A549 (cell line): ENCODE results near the gene GPX4. TPM values are rescaled to one million over a fixed set of nuclear protein-coding genes. Genes with fewer than 3 reads are reported as not detected.

Source experiments
- ATAC-seq, 2 experiments: fragments of 200-7000 bp in 1 of 2; fragments of >200 bp in 1 of 2; cut with Nextera tagmentation in 1 of 2; cut with Tn5 transposase in 1 of 2; 3 replicates each; pipeline versions ENCODE4 v1.8.0 to v1.9.1; 2018 to 2020; ENCODE audit warnings: mild to moderate bottlenecking in 1 of 2, moderate library complexity in 1 of 2
- CTCF ChIA-PET: fragments of 300-600 bp; sonication (Branson Sonifier 250); formaldehyde crosslinking; extraction: SDS; loops from one replicate; lab custom pipeline; 2021; ENCODE audit warnings: antibody characterized with exemption, inconsistent platforms; lab: Yijun Ruan, JAX
- POLR2A ChIA-PET: fragments of 350-600 bp; formaldehyde crosslinking; extraction: SDS; loops from one replicate; lab custom pipeline; 2021; ENCODE audit warnings: antibody characterized with exemption, inconsistent platforms; lab: Yijun Ruan, JAX
- DNase-seq, 2 experiments: peaks; one replicate each; pipeline versions ENCODE4 v3.0.0 to v3.0.0-alpha.2; 2011 to 2016; ENCODE audit warnings: low read depth in 1 of 2, low spot score in 1 of 2
- FAIRE-seq: peaks from 2 replicates; lab custom pipeline; 2011; peaks lifted over from hg19 to GRCh38; lab: Jason Lieb, UNC
- H3K27ac ChIP-seq, 2 experiments: fragments of >200 bp; sonication (Bioruptor Twin); formaldehyde crosslinking; 3 replicates each; pipeline ENCODE4 v1.5.1; 2016 to 2017
- H3K4me1 ChIP-seq: fragments of >200 bp; sonication (Bioruptor Twin); formaldehyde crosslinking; 3 replicates; pipeline ENCODE4 v1.6.1; 2016
- H3K4me2 ChIP-seq: fragments of >200 bp; sonication (Bioruptor Twin); formaldehyde crosslinking; 3 replicates; pipeline ENCODE4 v1.6.1; 2016
- H3K4me3 ChIP-seq: fragments of >200 bp; sonication (Bioruptor Twin); formaldehyde crosslinking; 3 replicates; pipeline ENCODE4 v1.5.1; 2016
- H3K9me3 ChIP-seq: fragments of >200 bp; sonication (Bioruptor Twin); formaldehyde crosslinking; 3 replicates; pipeline ENCODE4 v1.6.1; 2016
- E2F6 ChIP-seq: IDR thresholded peaks from 2 replicates; pipeline ENCODE4 v1.6.1; 2012; ENCODE audit warnings: low read depth, borderline replicate concordance
- FOSL2 ChIP-seq, 2 experiments: fragments of 450-650 bp in 1 of 2; fragments of >200 bp in 1 of 2; sonication (Bioruptor Twin) in 1 of 2; formaldehyde crosslinking; IDR thresholded peaks; 2 replicates each; pipeline versions ENCODE4 v1.5.0 to v1.6.1; 2016 to 2020; ENCODE audit warnings: mild to moderate bottlenecking in 1 of 2, moderate library complexity in 1 of 2
- HEYL ChIP-seq: fragments of 250-450 bp; sonication (Bioruptor Pico); IDR thresholded peaks from 2 replicates; pipeline ENCODE4 v1.8.0; 2021; ENCODE audit warnings: mild to moderate bottlenecking, moderate library complexity
- HOXA7 ChIP-seq: fragments of 250-450 bp; sonication (Bioruptor Pico); IDR thresholded peaks from 2 replicates; pipeline ENCODE4 v1.5.0; 2020; ENCODE audit warnings: mild to moderate bottlenecking, moderate library complexity
- NR3C1 ChIP-seq: fragments of >200 bp; sonication (Bioruptor Twin); formaldehyde crosslinking; IDR thresholded peaks from 3 replicates; pipeline ENCODE4 v1.6.1; 2017
- POLR2A ChIP-seq: IDR thresholded peaks from 2 replicates; pipeline ENCODE4 v1.6.1; 2012; ENCODE audit warnings: mild to moderate bottlenecking, low read length
- RFX5 ChIP-seq: fragments of 450-650 bp; IDR thresholded peaks from 2 replicates; pipeline ENCODE4 v1.7.1; 2014; ENCODE audit warnings: antibody characterized with exemption, mild to moderate bottlenecking, moderate library complexity
- RNF2 ChIP-seq: fragments of 200-600 bp; sonication (generic); IDR thresholded peaks from 2 replicates; pipeline ENCODE4 v1.6.1; 2016; ENCODE audit warnings: low read depth, mild to moderate bottlenecking, antibody characterized with exemption, moderate library complexity, borderline replicate concordance
- SMC3 ChIP-seq: fragments of >200 bp; sonication (Bioruptor Twin); formaldehyde crosslinking; IDR thresholded peaks from 3 replicates; pipeline ENCODE4 v1.6.1; 2018; ENCODE audit warnings: inconsistent platforms
- TP53 ChIP-seq: fragments of 250-450 bp; sonication (Bioruptor Pico); IDR thresholded peaks from 2 replicates; pipeline ENCODE4 v1.5.0; 2021; ENCODE audit warnings: mild to moderate bottlenecking, moderate library complexity
- USF2 ChIP-seq: fragments of 450-650 bp; IDR thresholded peaks from 2 replicates; pipeline ENCODE4 v1.6.1; 2014; ENCODE audit warnings: antibody characterized with exemption
- ZFP36 ChIP-seq: fragments of 450-650 bp; IDR thresholded peaks from 2 replicates; pipeline ENCODE4 v1.6.1; 2014; ENCODE audit warnings: borderline replicate concordance; ENCODE audit not compliant: partially characterized antibody
- WGBS: methylation state at CpG from one replicate; pipeline ENCODE4 v1.1.6; 2017; ENCODE audit errors: missing lambda C conversion rate; 5-methylcytosine and 5-hydroxymethylcytosine counted together
- polyA plus RNA-seq, 4 experiments: library from polyadenylated mRNA; depleted of rRNA in 3 of 4; stranded (reverse); fragments of >200 nt; fragmentation: RNase III in 1 of 4; extraction: RNeasy Plus Mini Kit Qiagen cat#74134 plus additional on column Dnase treatment in 1 of 4; gene quantifications; 2 replicates in 3 of 4; 3 replicates in 1 of 4; pipeline ENCODE4 v1.2.3, GENCODE V29; 2011 to 2017

GPX4 gene
- polyA plus RNA-seq, 2 of the 4 experiments (the other 2 are of a cell fraction): 248 to 394 TPM

GRCh38 chr19:1065606-1066109 is 38.1 kb upstream of the GPX4 start:
- FAIRE-seq (no peak), ATAC-seq (peak; percentile 14 to 34; a peak in 4 of 6 replicates), DNase-seq (no peak)
- POLR2A ChIA-PET: interaction anchor here (1.9 kb wide), 1 partner anchor 9 kb away, joined by 8 read pairs; no protein-coding TSS in a partner anchor
- CTCF ChIA-PET: interaction anchor here (0.9 to 2.7 kb wide), 10 partner anchors 8 to 179 kb away, joined by 3 to 18 read pairs (median 4); no protein-coding TSS in a partner anchor
- TF ChIP-seq E2F6: no peak
- TF ChIP-seq FOSL2 (IDR thresholded peaks at IDR 0.05): no peak
- 0 out of 2 replicates have a peak, but pooled peaks have one; percentile 3 for TF ChIP-seq FOSL2 (CRISPR knock-in tag; IDR thresholded peaks at IDR 0.05)
- Histone ChIP-seq H3K4me1 (peaks cover 33% of the 10 kb centered on the region), H3K4me2 (peak overlapping the region; percentile 93), H3K4me3 (no peak overlapping the region), H3K9me3 (no peaks in the 10 kb centered on the region), H3K27ac (peak overlapping the region; percentile 53 to 75; a peak in 3 of 6 replicates)
- 57% methylated on average over 6 of the region's 17 CpGs for WGBS

- Histone ChIP-seq H3K9me3 (no peaks in the 10 kb centered on the region), H3K4me3 (peak overlapping the region; percentile 40; the same call in 2 of the 3 replicates), H3K4me2 (peak overlapping the region; percentile 93), H3K4me1 (peaks cover 33% of the 10 kb centered on the region), H3K27ac (peak overlapping the region; percentile 48 to 89; a peak in 5 of 6 replicates)
- TF ChIP-seq TP53 (CRISPR knock-in tag) (no peak), RNF2 (no peak), E2F6 (no peak), NR3C1 (no peak), SMC3 (no peak), HOXA7 (CRISPR knock-in tag) (no peak), USF2 (no peak), RFX5 (no peak)
- ChIA-PET POLR2A (no interaction called here), CTCF (interaction anchor here (0.9 to 2.7 kb wide), 6 partner anchors 10 to 178 kb away, joined by 3 to 18 read pairs (median 5); no protein-coding TSS in a partner anchor)
- FAIRE-seq (no peak), ATAC-seq (no peak), DNase-seq (no peak)
- 42% methylated on average over 2 of the region's 17 CpGs for WGBS
Measured at GRCh38 chr19:1066251-1066747, 37.5 kb upstream of the GPX4 start.

- H3K27ac ChIP-seq: peak within 1 kb of the TSS; percentile 48 to 89; a peak in 5 of 6 replicates
- peak within 1 kb of the TSS; percentile 40 for H3K4me3 ChIP-seq
- ChIA-PET POLR2A (no interaction called here), CTCF (interaction anchor here (1.0 to 2.7 kb wide), 8 partner anchors 10 to 177 kb away, joined by 3 to 18 read pairs (median 5); no protein-coding TSS in a partner anchor)
- WGBS: 9% methylated on average over 7 of the region's 61 CpGs
- peak within 1 kb of the TSS; percentile 93 for H3K4me2 ChIP-seq
- H3K9me3 ChIP-seq: no peaks in the 10 kb centered on the region
- DNase-seq (no peak), ATAC-seq (peak in 1 of 2 experiments; percentile 5; a peak in 1 of 6 replicates), FAIRE-seq (no peak)
- TF ChIP-seq USF2 (peak; percentile 39; the same call in 1 of the 2 replicates), ZFP36 (no peak), HEYL (CRISPR knock-in tag) (no peak), POLR2A (no peak)
- peaks cover 33% of the 10 kb centered on the region for H3K4me1 ChIP-seq
Measured at GRCh38 chr19:1066748-1067340, 37.0 kb upstream of the GPX4 start, which contains the start of gene ARHGAP45. TSS of gene ARHGAP45 (plus strand) at chr19:1067167. CDS start at chr19:1067406, 239 bp downstream.
